ENCODE data around the gene DIPK1C.

DIPK1C gene

GRCh38 chr18:74413836-74414235 is 43.3 kb downstream of the DIPK1C start:
- TF ChIP-seq CTCF (conservative IDR thresholded peaks at IDR 0.05; ENCODE audit: low read depth): no peak
- CTCF ChIA-PET: interaction anchor here (0.6 kb wide), 1 partner anchor 79 kb away, joined by 6 read pairs; no protein-coding TSS in a partner anchor
- DNase-seq (ENCODE audit: low spot score): no peak
- H3K27ac ChIP-seq: no peak overlapping the region
- POLR2A ChIA-PET (ENCODE audit: low non-redundant PET): no interaction called here

DNA sequence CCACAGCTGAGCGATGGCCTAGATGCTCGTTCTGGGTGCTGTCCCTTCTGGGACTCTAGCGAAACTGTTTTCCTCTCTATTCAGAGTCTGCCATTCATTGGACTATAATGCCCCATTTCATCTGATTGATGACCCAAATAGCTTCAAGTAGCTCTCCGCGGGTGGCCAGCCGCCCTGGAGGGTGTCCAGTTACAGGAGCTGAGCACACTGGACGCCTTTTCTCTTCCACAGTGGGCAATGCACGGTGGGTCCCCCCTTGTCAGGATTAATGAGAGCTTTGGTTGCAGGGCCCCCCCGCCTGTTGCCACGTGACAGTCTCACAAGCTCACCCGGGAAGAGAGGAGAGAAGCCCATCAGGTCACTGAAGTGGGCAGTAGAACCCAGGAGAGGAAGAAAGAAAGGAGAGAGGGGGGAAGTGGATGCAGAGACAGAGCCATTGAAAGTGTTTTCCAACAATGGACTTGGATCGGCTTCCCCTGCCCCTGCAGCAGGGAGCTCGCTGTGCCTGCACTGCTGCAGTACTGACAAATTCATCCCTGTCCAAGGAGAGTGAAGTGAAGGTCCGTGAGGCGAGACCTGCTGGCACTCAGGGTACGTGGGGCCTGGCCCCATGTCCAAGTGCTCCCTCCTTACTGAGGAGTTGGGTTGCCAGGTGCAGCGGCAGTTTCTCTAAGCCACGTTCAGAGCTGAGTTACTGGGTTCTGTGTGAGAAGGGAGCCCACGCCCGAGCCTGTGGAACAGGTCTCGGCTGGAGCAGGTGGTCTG is 44.8 kb downstream of the DIPK1C start:
- H3K27ac ChIP-seq: no peak overlapping the region
- ChIA-PET POLR2A (ENCODE audit: low non-redundant PET) (no interaction called here), CTCF (no interaction called here)
- no peak for DNase-seq (ENCODE audit: low spot score)
- TF ChIP-seq CTCF (conservative IDR thresholded peaks at IDR 0.05; ENCODE audit: low read depth): no peak

GRCh38 chr18:74411475-74411874 is 45.6 kb downstream of the DIPK1C start:
- no peak for DNase-seq (ENCODE audit: low spot score)
- TF ChIP-seq CTCF (conservative IDR thresholded peaks at IDR 0.05; ENCODE audit: low read depth): no peak
- ChIA-PET POLR2A (ENCODE audit: low non-redundant PET) (no interaction called here), CTCF (no interaction called here)
- no peak overlapping the region for H3K27ac ChIP-seq

GRCh38 chr18:74410441-74410992 is 46.6 kb downstream of the DIPK1C start:
- POLR2A ChIA-PET (ENCODE audit: low non-redundant PET): no interaction called here
- no peak for DNase-seq (ENCODE audit: low spot score)
- no peak overlapping the region for H3K27ac ChIP-seq
- TF ChIP-seq CTCF (conservative IDR thresholded peaks at IDR 0.05; ENCODE audit: low read depth): no peak
- CTCF ChIA-PET: no interaction called here

- CTCF ChIA-PET: no interaction called here
- TF ChIP-seq CTCF (conservative IDR thresholded peaks at IDR 0.05; ENCODE audit: low read depth): no peak
- POLR2A ChIA-PET (ENCODE audit: low non-redundant PET): no interaction called here
- no peak for DNase-seq (ENCODE audit: low spot score)
- H3K27ac ChIP-seq: no peak overlapping the region
Measured at GRCh38 chr18:74407888-74408287, 49.2 kb downstream of the DIPK1C start.

DNA sequence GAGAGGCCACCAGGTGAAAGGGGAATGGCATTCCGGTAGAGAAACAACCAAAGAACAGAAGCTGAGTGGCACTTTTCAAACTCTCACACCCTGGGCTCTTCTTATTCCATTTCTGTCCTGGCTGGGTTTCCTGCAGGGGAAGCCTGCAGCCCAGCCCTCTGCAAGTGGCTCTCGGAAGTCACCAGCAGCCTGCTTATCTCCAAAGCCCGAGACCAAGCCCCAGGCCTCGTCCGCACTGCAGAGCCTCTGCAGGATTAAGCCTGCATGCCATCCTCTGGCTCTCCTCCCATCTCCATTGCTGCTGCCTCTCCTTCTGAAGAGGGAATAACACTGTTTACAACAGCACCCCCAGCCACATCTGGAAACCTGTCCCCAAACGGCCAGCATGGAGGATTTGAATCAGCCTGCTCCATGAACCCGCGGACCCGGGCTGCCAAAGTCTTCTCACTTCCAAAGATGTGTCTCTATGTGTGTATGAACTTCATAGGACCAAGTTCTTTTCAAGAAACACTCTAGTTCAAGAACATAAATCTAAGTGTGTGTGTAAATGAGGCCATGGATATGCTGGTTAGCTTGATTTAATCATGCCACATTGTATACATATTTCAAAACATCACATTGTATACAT is 54.2 kb downstream of the DIPK1C start:
- TF ChIP-seq CTCF (conservative IDR thresholded peaks at IDR 0.05; ENCODE audit: low read depth): no peak
- DNase-seq (ENCODE audit: low spot score): no peak
- ChIA-PET CTCF (no interaction called here), POLR2A (ENCODE audit: low non-redundant PET) (no interaction called here)
- H3K27ac ChIP-seq: no peak overlapping the region
